HG03045 (cell line): ENCODE results near the gene UGT1A8.

Experiments
- ATAC-seq: cut with Tn5 transposase; IDR thresholded peaks from one replicate; pipeline ENCODE4 v1.9.1; 2021; ENCODE audit warnings: mild to moderate bottlenecking, moderate library complexity; ENCODE audit not compliant: unreplicated experiment

The UGT1A8 gene

GRCh38 chr2:233814056-233814835, 196.8 kb downstream of the UGT1A8 start:
- ATAC-seq: no peak

- ATAC-seq: no peak
Observed at GRCh38 chr2:233815861-233816260, 198.4 kb downstream of the UGT1A8 start.

- no peak for ATAC-seq
Observed at GRCh38 chr2:233816334-233816733, 198.9 kb downstream of the UGT1A8 start.

GRCh38 chr2:233816771-233817170, 199.3 kb downstream of the UGT1A8 start:
- no peak for ATAC-seq

GRCh38 chr2:233817361-233817911, 200.0 kb downstream of the UGT1A8 start:
- ATAC-seq: no peak

GRCh38 chr2:233817995-233818638, 200.7 kb downstream of the UGT1A8 start:
- ATAC-seq: no peak

GRCh38 chr2:233818639-233819621, 201.5 kb downstream of the UGT1A8 start:
- no peak for ATAC-seq

- ATAC-seq: no peak
Observed at GRCh38 chr2:233819884-233820773, 202.7 kb downstream of the UGT1A8 start.

- no peak for ATAC-seq
Observed at GRCh38 chr2:233820774-233821105, 203.3 kb downstream of the UGT1A8 start.

GRCh38 chr2:233821196-233821595, 203.8 kb downstream of the UGT1A8 start:
- no peak for ATAC-seq

- no peak for ATAC-seq
Observed at GRCh38 chr2:233821709-233822100, 204.3 kb downstream of the UGT1A8 start.

GRCh38 chr2:233822101-233822771, 204.8 kb downstream of the UGT1A8 start:
- ATAC-seq: no peak
